HG02885 (cell line): ENCODE results near the gene GDF10.

Experiments used
- ATAC-seq: cut with Tn5 transposase; IDR thresholded peaks from one replicate; pipeline ENCODE4 v1.9.1; 2021; ENCODE audit warnings: mild to moderate bottlenecking; ENCODE audit not compliant: unreplicated experiment, poor library complexity

The GDF10 gene, protein sequence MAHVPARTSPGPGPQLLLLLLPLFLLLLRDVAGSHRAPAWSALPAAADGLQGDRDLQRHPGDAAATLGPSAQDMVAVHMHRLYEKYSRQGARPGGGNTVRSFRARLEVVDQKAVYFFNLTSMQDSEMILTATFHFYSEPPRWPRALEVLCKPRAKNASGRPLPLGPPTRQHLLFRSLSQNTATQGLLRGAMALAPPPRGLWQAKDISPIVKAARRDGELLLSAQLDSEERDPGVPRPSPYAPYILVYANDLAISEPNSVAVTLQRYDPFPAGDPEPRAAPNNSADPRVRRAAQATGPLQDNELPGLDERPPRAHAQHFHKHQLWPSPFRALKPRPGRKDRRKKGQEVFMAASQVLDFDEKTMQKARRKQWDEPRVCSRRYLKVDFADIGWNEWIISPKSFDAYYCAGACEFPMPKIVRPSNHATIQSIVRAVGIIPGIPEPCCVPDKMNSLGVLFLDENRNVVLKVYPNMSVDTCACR

DNA sequence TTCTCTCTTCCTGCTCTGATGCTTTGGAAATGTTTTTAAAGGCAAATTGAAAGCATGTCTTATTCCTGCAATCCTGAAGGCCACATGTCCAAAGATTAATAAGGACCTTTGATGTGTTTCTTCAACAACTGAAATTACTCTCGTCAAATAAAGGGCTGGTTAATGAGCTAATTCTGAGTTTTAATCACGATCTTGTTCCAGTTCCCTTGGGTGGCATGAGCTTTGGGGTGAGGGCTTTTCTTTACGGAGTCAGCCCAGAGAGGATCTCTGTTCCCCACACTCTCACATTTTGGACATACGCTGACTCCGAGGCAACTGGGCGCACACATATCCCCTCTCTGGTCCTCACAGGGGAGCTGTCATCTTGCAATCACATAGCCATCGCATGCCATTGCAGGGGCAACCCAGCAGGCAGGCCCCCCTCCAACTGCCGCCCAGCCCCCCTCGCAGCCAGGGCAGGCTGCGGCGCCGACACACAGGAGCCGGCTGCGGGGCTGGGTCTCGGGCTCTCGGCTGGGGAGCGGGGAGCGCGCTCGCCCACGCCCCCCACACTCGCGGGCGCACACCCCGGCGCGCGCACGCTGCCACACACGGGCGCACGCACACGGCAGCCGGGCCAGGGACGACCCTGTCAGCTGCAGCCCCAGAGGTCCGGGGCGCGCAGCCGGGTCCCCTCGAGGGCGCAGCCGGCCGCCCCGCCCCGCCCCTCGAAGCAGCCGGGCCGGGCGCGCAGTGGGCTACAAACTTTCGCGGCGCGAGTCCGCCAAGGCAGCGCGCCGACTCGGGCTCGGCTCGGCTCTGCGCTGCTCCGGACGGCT, at the start of gene GDF10:
Gene GDF10 (plus strand): TSS at position 587 of the 818 bp plus-strand sequence. CDS start 455 bp downstream, outside the sequence.
- no peak for ATAC-seq

DNA sequence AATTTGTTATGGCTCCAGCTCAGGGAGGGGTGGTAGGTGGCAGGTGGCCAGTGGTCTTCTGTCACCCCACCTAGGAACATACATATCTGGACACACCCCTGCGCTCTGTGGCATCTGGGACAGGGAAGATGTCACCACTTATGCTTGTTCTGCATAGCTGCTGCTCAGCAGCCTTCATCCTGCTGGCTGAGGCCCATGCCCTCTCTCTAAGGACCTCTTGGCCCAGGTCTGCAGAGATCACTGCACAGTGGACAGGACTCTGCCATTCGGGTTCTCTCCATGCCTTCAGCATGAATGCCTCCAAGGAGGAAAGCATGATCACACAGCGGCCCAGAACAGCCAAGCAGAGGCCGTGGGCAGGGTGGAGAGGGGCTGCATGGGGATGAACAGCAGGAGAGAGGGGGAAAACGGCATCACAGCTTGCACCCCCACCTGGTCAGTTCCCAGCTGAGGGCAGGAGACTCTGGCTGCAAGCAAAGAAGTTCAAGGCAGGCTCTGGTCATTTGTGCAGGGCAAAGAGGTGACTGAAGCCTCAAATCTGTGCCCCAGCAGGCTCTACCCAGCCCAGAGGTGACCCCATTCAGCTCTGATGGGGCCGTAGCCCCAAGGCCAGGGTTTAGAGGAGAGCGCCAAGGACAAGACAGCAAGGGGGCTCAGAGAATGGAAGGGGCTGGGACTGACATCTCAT, 47.8 kb upstream of the GDF10 start:
- ATAC-seq, result no peak

DNA sequence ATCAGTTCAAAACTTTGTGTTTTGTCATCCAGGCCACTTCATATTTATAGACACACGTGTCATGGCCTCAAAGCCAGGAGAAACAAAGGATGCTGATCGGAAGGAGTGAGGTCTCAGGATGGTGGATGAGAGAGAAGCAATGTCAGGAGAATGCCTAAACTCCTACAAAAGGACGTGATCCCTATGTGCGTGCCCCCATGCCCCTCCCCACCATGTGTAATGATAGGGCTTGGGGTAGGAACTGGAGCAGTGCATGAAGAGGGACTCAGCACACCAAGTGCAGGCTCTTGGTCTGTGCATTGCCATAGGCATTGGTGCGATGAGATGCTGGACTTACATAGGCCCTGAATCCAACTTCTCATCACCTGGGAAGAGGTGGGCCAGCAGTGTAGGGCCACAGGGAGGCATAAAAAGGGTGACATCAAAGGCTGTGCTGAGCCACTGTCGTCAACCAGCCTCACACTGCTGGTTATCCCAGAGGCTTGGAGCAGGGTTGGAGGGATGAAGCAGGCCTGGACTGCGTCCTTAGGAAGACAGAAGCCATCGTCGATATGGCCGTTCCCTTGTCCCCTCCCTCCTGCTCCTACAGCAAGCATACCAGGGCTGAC, 46.9 kb upstream of the GDF10 start:
- no peak for ATAC-seq

DNA sequence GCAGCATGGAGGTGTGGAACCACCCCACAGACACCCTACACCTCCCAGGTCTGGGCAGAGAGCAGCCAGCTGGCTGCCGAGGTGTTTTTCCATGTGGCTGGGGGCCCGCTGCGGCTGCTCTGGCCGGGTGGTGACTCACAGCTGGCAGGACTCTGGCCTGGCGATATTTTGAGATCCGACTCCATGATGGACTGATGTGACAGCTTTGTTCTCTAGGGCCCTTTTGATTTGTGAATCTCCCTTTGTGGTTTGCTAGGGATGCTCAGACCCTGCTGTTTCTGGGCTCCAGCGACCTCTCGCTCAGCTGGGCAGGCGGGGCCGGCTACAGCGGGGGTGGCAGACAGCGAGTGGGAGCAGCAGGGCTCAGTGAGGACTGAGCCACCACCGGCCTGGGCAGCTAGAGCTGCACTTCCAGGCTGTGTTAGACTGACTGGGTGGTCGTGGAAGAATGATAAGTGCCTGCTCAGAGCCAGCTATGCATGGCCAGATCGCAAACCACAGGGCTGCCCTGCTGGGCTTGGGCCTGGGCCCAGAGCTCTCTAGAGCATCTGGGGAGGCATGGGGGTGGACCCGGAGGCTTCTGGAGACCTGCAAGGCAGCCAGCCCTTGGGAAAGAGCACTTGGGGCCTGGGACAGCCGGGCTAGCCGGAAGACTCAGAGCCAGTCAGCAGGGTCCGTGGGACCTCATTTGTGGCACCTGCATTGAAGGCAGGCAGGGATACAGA, 46.2 kb upstream of the GDF10 start:
- ATAC-seq, result no peak

DNA sequence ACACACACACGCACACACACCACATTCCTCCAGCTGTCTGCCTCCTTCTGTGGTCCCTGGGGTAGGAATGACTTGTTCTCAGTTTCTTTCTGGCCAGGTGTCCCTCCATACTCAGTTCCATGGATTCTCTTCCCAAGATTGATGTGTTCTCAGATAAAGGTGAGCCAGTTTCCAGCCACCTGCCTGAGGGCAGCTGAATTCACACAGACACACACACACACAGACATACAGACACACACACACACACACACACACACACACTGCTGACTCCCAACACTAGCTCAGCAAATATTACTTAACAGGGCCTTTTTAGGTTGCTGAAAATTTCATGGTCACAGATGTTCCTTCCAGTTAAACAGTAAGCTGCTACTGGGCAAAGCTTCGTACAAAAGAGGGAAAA, 45.4 kb upstream of the GDF10 start:
- no peak for ATAC-seq

DNA sequence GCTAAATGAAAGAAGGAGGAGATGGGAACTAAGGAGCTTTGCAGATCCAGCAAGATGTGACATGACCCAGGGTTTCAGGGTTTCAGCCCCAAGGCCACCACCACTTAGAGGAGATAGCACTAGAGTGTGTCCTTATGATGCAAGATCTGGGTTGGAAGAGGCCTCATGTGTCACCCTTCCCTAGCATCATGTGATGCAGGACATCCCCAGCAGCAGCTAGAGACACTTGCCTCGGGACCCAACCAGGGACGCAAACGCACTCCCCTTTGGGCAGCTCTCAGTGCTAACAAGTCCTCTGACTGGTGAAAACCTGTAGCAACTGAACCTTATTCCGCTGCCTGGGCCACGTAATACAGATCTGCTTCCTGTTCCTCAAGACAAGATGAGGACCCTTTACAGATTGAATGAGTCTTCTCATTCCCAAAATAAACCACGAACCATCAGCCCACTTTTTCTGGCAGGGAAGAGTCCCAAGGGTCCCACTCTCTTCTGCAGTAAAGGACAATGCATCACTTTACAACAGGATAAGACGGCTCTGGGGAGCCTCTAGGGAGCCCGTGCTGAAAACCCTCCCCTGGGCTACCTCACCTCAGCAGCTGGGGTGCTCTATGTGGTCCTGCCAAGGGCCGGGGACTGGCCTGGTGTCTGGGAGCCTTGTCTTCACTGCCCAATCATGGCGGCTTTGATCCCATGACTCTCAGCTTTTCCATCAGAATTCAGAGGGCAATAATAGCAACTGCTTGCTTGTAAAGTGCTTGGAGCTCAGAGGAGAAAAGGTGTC, 44.8 kb upstream of the GDF10 start:
- ATAC-seq, result no peak

DNA sequence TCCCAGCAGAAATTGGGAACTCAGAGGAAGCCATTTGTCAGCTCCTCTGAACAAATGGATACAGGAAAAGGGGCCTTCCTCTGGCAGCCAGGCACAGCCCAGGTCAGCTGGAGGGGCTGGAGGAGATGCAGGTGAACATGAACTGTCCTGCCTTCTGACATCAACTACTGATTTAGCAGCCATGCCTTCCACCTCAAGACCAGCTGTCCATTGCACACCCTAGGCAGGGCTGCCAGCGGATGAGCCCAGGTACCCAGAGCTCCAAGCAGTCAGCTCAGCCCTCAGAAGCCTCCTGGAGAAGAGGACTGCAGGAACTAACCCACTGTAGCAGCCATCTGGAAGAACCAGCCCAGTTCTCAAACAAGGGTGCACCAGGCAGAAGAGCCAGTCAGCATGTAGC, 44.1 kb upstream of the GDF10 start:
- no peak for ATAC-seq

DNA sequence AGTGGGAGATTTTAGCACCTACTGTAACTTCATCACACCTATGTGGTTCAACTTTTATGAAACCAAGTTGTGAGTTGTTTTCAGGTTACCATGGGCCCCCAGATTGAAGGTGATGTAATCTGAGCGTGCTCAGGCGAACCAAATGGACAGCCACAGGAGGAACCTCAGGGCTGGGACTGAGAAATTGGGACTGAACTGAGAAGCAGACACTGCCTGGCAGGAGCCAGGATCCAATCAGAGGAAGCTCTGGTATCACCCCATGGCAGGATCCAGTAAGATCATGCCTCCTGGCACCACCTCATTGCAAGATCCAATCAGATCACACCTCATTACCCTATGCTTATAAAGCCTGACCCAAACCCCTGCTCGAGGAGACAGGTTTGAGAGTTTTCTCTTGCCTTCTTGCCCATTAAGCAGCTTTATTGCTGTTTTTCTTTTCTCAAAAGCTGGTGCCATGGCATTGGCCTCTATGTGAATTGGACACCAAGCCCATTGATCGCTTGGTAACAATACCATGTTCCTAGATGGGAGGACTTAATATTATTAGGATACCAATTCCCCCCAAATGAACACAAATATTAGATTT, 43.2 kb upstream of the GDF10 start:
- ATAC-seq, result no peak

DNA sequence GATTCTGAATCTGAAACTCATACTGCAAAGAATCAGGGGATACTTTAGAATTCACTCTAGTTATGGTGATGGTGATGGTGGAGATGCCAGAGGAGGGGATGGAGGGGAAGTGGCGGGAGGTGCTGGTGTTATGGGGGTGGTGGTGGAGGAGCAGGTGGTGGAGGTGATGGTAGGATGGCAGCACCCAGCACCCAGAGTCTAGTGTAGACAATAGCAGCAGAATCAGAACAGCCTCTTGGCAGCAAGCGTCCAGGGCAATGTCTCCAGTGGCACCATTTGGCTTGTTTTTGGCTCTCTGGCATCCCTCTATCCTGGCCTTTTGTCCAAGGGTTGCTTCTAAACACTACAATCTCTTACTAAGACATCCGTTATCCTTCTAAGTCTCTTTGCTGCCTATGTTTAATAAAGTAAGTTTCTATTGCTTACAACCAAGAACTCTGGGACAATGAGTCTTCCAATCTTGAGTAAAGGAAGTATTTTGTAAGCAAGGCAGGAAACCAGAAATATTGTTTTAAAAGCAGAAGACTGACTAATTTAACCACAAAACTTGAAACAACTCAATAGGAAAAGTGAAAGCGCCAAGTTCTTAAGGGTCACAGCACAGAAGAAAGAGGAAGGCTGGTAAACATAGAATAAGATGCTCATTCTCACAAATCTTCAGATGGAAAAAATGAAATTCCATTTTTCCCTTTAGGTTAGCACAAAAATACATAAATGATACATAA, 42.4 kb upstream of the GDF10 start:
- ATAC-seq, result no peak

DNA sequence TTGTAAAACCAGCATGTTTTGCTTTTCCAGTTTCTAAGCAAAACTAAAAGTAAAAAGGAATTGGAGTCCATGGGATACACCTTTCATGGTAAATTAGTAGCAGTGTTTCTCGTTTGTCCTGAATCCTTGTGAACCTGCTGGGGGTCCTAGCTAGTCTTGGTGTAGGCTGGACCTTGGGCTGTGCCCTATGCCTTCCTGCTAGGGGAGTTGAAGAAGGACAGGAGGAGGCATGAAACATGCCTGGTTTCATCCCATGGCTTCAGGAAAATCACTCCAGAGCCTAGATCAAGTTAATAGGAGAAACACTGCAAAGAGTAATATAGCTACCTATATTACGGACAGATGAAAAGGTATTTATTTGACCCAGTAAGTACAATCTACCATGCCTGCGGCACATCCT, 41.1 kb upstream of the GDF10 start:
- ATAC-seq, result no peak

DNA sequence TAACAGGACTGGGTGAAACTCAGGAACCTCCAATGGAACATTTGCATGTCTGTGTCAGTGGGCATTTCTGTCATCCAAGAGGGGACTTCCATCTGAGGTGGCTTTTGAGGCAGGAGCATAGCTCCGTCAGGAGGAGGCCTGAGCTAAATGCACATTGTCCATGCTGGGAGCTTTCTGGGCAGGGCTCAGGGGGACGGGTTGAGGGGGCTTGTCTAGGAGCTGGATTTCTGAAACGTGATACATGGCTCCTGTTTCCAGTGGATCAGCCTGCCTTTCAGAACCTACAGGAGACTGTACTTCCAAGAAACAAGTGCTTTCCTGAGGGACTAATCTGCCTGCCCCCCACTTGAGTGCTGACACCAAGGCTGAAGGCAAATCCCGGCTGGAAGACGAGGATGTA, 40.5 kb upstream of the GDF10 start:
- no peak for ATAC-seq

DNA sequence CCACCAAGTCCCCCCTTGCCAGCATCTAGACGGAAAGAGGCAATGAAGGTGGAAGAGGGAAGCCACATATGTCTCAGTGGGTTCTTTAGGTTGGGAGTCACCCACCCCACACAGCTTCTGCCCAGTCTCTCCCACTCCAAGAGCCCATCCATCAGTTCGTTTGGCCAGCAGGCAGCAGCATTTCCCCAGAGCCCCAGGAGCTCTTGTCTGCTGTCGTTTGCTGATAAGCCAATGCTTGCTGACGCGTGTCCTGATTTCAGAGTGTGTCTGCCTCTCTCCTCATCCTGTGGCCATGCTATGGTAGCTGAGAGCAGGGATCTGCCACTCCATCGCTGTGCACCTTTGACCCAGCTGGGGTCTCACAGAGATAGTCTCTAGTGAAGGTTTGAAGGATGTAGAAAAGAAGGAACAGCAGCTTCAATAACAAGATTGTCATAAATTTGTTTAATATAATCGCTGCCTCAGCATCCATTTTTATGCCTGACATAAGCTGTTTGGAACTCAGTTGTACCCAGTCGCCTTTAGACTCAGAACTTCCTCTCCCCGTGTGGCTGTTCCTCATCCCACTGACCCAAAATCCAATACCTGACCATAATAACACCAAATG, 39.4 kb upstream of the GDF10 start:
- peak; percentile 10 for ATAC-seq

DNA sequence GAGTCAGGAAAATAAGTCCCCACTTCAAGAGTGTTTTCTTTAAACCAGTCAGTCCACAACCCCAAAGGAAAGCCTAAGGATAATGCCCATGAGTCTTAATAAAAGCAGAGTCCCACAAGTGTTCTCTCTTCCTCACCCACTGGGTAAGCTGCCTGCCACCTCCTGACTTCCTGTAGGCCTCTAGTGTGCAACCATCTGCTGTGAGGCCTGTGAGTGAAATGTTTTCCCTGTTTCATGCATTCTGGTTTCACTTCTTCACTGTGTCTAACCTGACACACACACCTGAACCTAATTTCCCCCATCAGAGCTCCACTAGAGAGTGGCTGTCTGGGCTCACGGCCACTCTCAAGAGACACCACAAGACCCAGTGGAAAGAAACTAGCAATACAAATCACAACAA, 38.9 kb upstream of the GDF10 start:
- peak; percentile 96 for ATAC-seq

DNA sequence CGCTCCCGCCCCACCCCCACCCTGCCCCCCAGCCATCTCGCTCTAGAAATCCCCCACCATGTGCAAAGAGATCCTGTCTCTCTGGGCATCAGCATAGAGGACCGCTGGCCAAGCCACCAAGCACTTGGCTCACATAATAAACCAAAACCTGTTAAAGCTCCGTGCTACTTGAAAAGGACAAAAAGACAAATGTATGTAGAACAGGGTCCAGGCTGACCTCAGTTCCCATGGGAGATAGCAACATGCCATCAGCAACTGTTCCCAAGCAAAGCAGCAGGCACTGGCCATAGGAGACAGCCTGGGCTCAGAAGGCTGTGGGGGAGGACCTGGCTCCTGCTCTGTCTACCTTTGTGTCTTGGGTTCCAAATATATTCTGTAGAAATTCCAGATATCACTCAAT, 38.4 kb upstream of the GDF10 start:
- no peak for ATAC-seq

DNA sequence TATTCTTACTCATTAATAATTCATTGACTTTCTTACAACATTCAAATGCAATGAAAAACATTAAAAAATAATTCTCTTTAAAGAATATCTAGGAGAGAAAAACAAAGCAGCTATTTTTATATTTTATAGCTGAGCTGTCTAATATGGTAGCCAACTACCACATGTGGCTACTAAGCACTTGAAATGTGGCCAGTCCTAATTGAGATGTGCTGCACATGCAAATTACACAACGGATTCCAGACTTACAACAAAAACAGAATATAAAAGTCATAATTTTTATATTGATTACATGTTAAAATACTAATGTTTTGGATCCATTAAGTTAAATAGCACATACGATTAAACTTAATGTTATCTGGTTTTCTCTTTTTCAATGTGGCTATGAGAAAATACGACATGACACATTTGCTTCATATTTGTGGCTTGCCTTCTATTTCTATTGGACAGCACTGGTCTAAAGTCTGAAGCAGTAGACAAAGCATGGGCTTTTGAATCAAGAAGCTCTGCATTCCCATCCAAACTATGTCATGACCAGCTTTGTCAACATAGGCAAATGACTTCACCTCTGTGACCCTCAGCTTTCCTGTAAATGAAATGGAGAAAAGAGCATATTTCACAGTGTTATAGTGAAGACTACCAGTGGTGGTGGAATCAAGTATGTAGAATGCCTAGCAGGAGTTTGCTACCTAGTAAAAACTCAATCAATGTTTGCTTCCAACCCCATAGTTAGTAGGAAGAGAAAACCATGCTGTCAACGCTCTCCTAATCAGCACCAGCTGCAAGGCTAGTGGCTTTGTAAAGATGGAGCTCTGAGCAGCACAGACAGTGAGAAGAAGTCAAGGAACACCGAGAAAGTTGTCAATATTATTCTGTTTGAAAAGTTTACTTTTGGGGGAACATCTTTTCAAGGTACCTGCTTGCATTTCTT, 37.1 kb upstream of the GDF10 start:
- no peak for ATAC-seq

DNA sequence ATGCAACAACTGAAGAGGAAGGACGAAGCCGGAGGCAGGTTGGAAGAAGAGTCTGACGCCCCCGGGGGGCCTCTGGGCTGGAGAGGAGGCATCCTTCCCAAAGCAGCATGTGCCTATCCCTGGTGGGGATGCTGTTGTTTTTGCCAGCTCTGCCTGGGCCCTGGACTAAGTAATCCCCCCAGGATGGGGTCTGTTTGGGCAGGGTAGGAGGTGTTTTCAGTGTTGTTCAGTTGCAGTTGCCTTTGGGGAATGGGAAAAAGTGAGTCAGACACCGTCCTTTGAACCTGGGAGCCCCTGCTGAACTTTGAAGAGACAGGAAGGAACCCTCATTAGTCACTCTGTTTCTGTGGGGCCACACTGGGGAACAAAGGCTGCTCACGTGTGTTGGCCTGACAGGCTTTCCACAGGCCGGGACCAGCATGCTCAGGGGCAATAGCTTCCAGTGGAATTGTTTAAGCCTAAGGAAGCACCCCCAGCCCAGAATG, 35.2 kb upstream of the GDF10 start:
- ATAC-seq, result no peak
